Brain microvascular endothelial cell (primary cell): Measurements from ENCODE around the gene RPS3.
A peak's percentile ranks its signal among the peaks of the same experiment; 100 is the strongest.
"Not testable (repeated sequence)": the region's sequence is repeated elsewhere in the genome, so short reads cannot be mapped to it uniquely, and the experiment has no call there.

Experiments used
- DNase-seq: peaks from one replicate; pipeline ENCODE4 v3.0.0-alpha.2; 2020
- H3K27ac ChIP-seq: fragments of 250-450 bp; sonication (Bioruptor Pico); 2 replicates; pipeline ENCODE4 v1.5.1; 2020; ENCODE audit warnings: mild to moderate bottlenecking, moderate library complexity
- H3K27me3 ChIP-seq: fragments of 250-450 bp; sonication (Bioruptor Pico); replicated peaks from 2 replicates; pipeline ENCODE4 v1.5.1; 2020; ENCODE audit warnings: mild to moderate bottlenecking
- H3K36me3 ChIP-seq: fragments of 250-450 bp; sonication (Bioruptor Pico); replicated peaks from 2 replicates; pipeline ENCODE4 v1.5.1; 2020; ENCODE audit warnings: mild to moderate bottlenecking
- H3K4me3 ChIP-seq: 2 replicates; pipeline ENCODE4 v1.5.1; 2011; ENCODE audit warnings: low read depth, mild to moderate bottlenecking, control low read depth, low read length, moderate library complexity
- CTCF ChIP-seq: IDR thresholded peaks from 2 replicates; pipeline ENCODE4 v1.5.1; 2011; ENCODE audit warnings: low read depth, mild to moderate bottlenecking, moderate library complexity, low read length, control low read depth, inconsistent platforms; ENCODE audit errors: missing control alignments
- in situ Hi-C: cut with HindIII; loops from 2 replicates; pipeline ENCODE4 v1.10.0; 2017; ENCODE audit warnings: low sequenced_read_pairs, low pct_ligation_motif_present

Gene RPS3

GRCh38 chr11:75403983-75404658, 4.8 kb downstream of the RPS3 start:
- Histone ChIP-seq H3K27ac (no peak overlapping the region), H3K27me3 (no peaks in the 10 kb centered on the region), H3K36me3 (peaks cover 84% of the 10 kb centered on the region), H3K4me3 (no peak overlapping the region)
- DNase-seq: no peak
- in situ Hi-C loops: no loop called here
- no peak for TF ChIP-seq CTCF

GRCh38 chr11:75406338-75406777, 7.0 kb downstream of the RPS3 start:
- Histone ChIP-seq H3K27me3 (no peaks in the 10 kb centered on the region), H3K27ac (peak overlapping the region; percentile 29), H3K36me3 (peaks cover 73% of the 10 kb centered on the region), H3K4me3 (no peak overlapping the region)
- DNase-seq: no peak
- no peak for TF ChIP-seq CTCF
- in situ Hi-C loops: no loop called here

- Histone ChIP-seq H3K27me3 (no peaks in the 10 kb centered on the region), H3K4me3 (no peak overlapping the region), H3K36me3 (peaks cover 66% of the 10 kb centered on the region), H3K27ac (no peak overlapping the region)
- no peak for DNase-seq
- TF ChIP-seq CTCF: no peak
- in situ Hi-C loops: no loop called here
Measured at GRCh38 chr11:75408957-75409219, 9.6 kb downstream of the RPS3 start.

- in situ Hi-C loops: not testable (repeated sequence)
- H3K36me3 ChIP-seq: peaks cover 64% of the 10 kb centered on the region
Measured at GRCh38 chr11:75409971-75410370, 10.7 kb downstream of the RPS3 start.

GRCh38 chr11:75413146-75413545, 13.8 kb downstream of the RPS3 start:
- H3K27ac ChIP-seq, H3K27me3 ChIP-seq, DNase-seq, in situ Hi-C loops, H3K4me3 ChIP-seq: not testable (repeated sequence)
- peaks cover 42% of the 10 kb centered on the region for H3K36me3 ChIP-seq

More at GRCh38 chr11:75409971-75410370, 10.7 kb downstream of the RPS3 start:
- H3K27ac ChIP-seq, DNase-seq, H3K27me3 ChIP-seq, H3K4me3 ChIP-seq: not testable (repeated sequence)

GRCh38 chr11:75413864-75414263, 14.5 kb downstream of the RPS3 start:
- in situ Hi-C loops: no loop called here
- H3K4me3 ChIP-seq: no peak overlapping the region
- no peak for DNase-seq
- no peaks in the 10 kb centered on the region for H3K27me3 ChIP-seq
- H3K27ac ChIP-seq: no peak overlapping the region
- H3K36me3 ChIP-seq: peaks cover 35% of the 10 kb centered on the region
- TF ChIP-seq CTCF: no peak
